WTC11 (cell line): Measurements from ENCODE around the gene PRAMEF9. TPM values are rescaled to one million over a fixed set of nuclear protein-coding genes. Genes with fewer than 3 reads are reported as not detected.
A peak's percentile ranks its signal among the peaks of the same experiment; 100 is the strongest.

Source experiments
- ATAC-seq: fragments of 200-7000 bp; cut with Tn5 transposase; 2 replicates; pipeline ENCODE4 v1.10.0; 2021; ENCODE audit warnings: mild to moderate bottlenecking, moderate library complexity
- CTCF ChIA-PET: fragments of 300-600 bp; sonication (Branson Sonifier 250); formaldehyde crosslinking; loops from one replicate; lab custom pipeline; 2021; ENCODE audit warnings: antibody characterized with exemption; lab: Charles Lee
- POLR2A ChIA-PET: fragments of 350-600 bp; sonication (Branson Sonifier 250); formaldehyde crosslinking; loops from one replicate; lab custom pipeline; 2021; ENCODE audit warnings: antibody characterized with exemption; lab: Charles Lee
- DNase-seq: peaks from one replicate; pipeline ENCODE4 v3.0.0; 2021; ENCODE audit warnings: low spot score
- H3K27ac Mint-ChIP-seq: 2 replicates; pipeline ENCODE4 v1.8.0; 2021; ENCODE audit warnings: mixed read lengths
- H3K27me3 Mint-ChIP-seq: 2 replicates; pipeline ENCODE4 v1.8.0; 2021; ENCODE audit warnings: low read depth, mild to moderate bottlenecking, moderate library complexity, mixed read lengths
- H3K36me3 Mint-ChIP-seq: 2 replicates; pipeline ENCODE4 v1.8.0; 2021; ENCODE audit warnings: mixed read lengths
- H3K4me1 Mint-ChIP-seq: 2 replicates; pipeline ENCODE4 v1.8.0; 2022; ENCODE audit warnings: mixed read lengths
- H3K4me3 Mint-ChIP-seq: 2 replicates; pipeline ENCODE4 v1.8.0; 2021; ENCODE audit warnings: mild to moderate bottlenecking, moderate library complexity, mixed read lengths
- H3K9me3 Mint-ChIP-seq: 2 replicates; pipeline ENCODE4 v1.8.0; 2021; ENCODE audit warnings: mixed read lengths
- CREB1 ChIP-seq: sonication (generic); formaldehyde crosslinking; IDR thresholded peaks from 2 replicates; pipeline ENCODE4 v1.8.0; 2023; ENCODE audit warnings: mild to moderate bottlenecking, missing genetic modification reagents
- GRHL2 ChIP-seq: fragments of 250-450 bp; sonication (Bioruptor Pico); IDR thresholded peaks from 2 replicates; pipeline ENCODE4 v1.8.0; 2022; ENCODE audit warnings: mild to moderate bottlenecking, moderate library complexity; ENCODE audit not compliant: insufficient replicate concordance, severe bottlenecking
- HMGA2 ChIP-seq: fragments of 250-450 bp; sonication (Bioruptor Pico); IDR thresholded peaks from 2 replicates; pipeline ENCODE4 v1.4.0; 2021; ENCODE audit warnings: mild to moderate bottlenecking, moderate library complexity
- total RNA-seq: library from RNA; stranded (reverse); gene quantifications from 3 replicates; pipeline ENCODE4 v1.2.3, GENCODE V29; 2021
- TF ChIP-seq, protein P1 (sequence below): sonication (generic); formaldehyde crosslinking; IDR thresholded peaks from 2 replicates; pipeline ENCODE4 v1.8.1; 2023; ENCODE audit warnings: mild to moderate bottlenecking, missing genetic modification reagents, borderline replicate concordance
- TF ChIP-seq, protein P2 (sequence below): sonication (generic); formaldehyde crosslinking; IDR thresholded peaks from 2 replicates; pipeline ENCODE4 v1.8.1; 2022; ENCODE audit warnings: missing genetic modification reagents, borderline replicate concordance
- TF ChIP-seq, protein P3 (sequence below): sonication (generic); formaldehyde crosslinking; IDR thresholded peaks from 2 replicates; pipeline ENCODE4 v1.8.0; 2022; ENCODE audit warnings: mild to moderate bottlenecking, missing genetic modification reagents

Gene PRAMEF9
- total RNA-seq, 1 experiment from 2014 or later, result not detected

DNA sequence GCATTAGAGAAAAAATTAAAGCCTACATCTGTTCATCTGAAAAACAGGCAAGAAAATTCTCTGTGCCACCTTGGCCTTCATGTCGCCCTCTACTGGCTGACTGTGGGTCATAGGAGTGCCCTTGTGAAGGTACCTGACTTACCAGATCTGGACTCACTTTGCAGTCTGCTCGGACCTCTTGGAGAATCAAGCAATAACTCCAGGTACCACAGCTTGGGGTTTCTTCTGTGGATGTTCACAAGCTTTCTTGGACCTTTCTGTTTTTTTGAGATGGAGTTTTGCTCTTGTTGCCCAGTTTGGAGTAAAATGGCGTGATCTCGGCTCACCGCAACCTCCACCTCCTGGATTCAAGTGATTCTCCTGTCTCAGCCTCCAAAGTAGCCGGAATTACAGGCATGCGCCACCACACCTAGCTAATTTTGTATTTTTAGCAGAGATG, 56.7 kb downstream of the PRAMEF9 start:
- ATAC-seq (no peak), DNase-seq (peak; percentile 16)
- Mint-ChIP-seq H3K36me3 (peaks cover 60% of the 10 kb centered on the region), H3K27me3 (peaks cover 16% of the 10 kb centered on the region), H3K4me1 (no peaks in the 10 kb centered on the region), H3K27ac (no peak overlapping the region), H3K4me3 (no peak overlapping the region), H3K9me3 (peaks cover 59% of the 10 kb centered on the region)
- ChIA-PET POLR2A (no interaction called here), CTCF (no interaction called here)
- TF ChIP-seq, protein P1, sequence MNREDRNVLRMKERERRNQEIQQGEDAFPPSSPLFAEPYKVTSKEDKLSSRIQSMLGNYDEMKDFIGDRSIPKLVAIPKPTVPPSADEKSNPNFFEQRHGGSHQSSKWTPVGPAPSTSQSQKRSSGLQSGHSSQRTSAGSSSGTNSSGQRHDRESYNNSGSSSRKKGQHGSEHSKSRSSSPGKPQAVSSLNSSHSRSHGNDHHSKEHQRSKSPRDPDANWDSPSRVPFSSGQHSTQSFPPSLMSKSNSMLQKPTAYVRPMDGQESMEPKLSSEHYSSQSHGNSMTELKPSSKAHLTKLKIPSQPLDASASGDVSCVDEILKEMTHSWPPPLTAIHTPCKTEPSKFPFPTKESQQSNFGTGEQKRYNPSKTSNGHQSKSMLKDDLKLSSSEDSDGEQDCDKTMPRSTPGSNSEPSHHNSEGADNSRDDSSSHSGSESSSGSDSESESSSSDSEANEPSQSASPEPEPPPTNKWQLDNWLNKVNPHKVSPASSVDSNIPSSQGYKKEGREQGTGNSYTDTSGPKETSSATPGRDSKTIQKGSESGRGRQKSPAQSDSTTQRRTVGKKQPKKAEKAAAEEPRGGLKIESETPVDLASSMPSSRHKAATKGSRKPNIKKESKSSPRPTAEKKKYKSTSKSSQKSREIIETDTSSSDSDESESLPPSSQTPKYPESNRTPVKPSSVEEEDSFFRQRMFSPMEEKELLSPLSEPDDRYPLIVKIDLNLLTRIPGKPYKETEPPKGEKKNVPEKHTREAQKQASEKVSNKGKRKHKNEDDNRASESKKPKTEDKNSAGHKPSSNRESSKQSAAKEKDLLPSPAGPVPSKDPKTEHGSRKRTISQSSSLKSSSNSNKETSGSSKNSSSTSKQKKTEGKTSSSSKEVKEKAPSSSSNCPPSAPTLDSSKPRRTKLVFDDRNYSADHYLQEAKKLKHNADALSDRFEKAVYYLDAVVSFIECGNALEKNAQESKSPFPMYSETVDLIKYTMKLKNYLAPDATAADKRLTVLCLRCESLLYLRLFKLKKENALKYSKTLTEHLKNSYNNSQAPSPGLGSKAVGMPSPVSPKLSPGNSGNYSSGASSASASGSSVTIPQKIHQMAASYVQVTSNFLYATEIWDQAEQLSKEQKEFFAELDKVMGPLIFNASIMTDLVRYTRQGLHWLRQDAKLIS, result no peak
- TF ChIP-seq CREB1 (CRISPR knock-in tag), result no peak
- TF ChIP-seq HMGA2 (CRISPR knock-in tag), result no peak
- TF ChIP-seq, protein P2, sequence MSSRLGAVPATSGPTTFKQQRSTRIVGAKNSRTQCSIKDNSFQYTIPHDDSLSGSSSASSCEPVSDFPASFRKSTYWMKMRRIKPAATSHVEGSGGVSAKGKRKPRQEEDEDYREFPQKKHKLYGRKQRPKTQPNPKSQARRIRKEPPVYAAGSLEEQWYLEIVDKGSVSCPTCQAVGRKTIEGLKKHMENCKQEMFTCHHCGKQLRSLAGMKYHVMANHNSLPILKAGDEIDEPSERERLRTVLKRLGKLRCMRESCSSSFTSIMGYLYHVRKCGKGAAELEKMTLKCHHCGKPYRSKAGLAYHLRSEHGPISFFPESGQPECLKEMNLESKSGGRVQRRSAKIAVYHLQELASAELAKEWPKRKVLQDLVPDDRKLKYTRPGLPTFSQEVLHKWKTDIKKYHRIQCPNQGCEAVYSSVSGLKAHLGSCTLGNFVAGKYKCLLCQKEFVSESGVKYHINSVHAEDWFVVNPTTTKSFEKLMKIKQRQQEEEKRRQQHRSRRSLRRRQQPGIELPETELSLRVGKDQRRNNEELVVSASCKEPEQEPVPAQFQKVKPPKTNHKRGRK, result no peak
- TF ChIP-seq GRHL2 (CRISPR knock-in tag), result no peak
- TF ChIP-seq, protein P3, sequence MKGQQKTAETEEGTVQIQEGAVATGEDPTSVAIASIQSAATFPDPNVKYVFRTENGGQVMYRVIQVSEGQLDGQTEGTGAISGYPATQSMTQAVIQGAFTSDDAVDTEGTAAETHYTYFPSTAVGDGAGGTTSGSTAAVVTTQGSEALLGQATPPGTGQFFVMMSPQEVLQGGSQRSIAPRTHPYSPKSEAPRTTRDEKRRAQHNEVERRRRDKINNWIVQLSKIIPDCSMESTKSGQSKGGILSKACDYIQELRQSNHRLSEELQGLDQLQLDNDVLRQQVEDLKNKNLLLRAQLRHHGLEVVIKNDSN (CRISPR knock-in tag), result no peak

Other genes starting within 250 kb of the PRAMEF9 start
- not detected in 3 replicates for gene PRAMEF6, start 224.3 kb upstream of the PRAMEF9 start, total RNA-seq
- not detected in 3 replicates for gene PRAMEF27, start 115.3 kb upstream of the PRAMEF9 start, total RNA-seq
- gene HNRNPCL3, start 111.1 kb upstream of the PRAMEF9 start, total RNA-seq, result not detected in 3 replicates
- not detected in 3 replicates for gene PRAMEF25, start 101.1 kb upstream of the PRAMEF9 start, total RNA-seq
- gene HNRNPCL2, start 55.0 kb upstream of the PRAMEF9 start, total RNA-seq, result not detected in 3 replicates
- gene PRAMEF26, start 15.8 kb upstream of the PRAMEF9 start, total RNA-seq, result not detected in 3 replicates
- not detected in 3 replicates for gene HNRNPCL4, start 6.2 kb upstream of the PRAMEF9 start, total RNA-seq
- not detected in 3 replicates for gene PRAMEF13, start 29.6 kb downstream of the PRAMEF9 start, total RNA-seq
- gene PRAMEF18, start 54.3 kb downstream of the PRAMEF9 start, total RNA-seq, result not detected in 3 replicates
- not detected in 3 replicates for gene PRAMEF5, start 82.3 kb downstream of the PRAMEF9 start, total RNA-seq
- not detected in 3 replicates for gene PRAMEF8, start 113.3 kb downstream of the PRAMEF9 start, total RNA-seq
- not detected in 3 replicates for gene PRAMEF33, start 131.7 kb downstream of the PRAMEF9 start, total RNA-seq
- gene PRAMEF15, start 143.7 kb downstream of the PRAMEF9 start, total RNA-seq, result not detected in 3 replicates
- gene PRAMEF14, start 175.3 kb downstream of the PRAMEF9 start, total RNA-seq, result not detected in 3 replicates
- gene PRAMEF19, start 200.1 kb downstream of the PRAMEF9 start, total RNA-seq, result not detected in 3 replicates
- not detected in 3 replicates for gene PRAMEF17, start 217.8 kb downstream of the PRAMEF9 start, total RNA-seq
- not detected in 3 replicates for gene PRAMEF20, start 238.6 kb downstream of the PRAMEF9 start, total RNA-seq